Panc1 (cell line): ENCODE data around the gene DVL1.

ENCODE experiments used
- POLR2AphosphoS5 ChIP-seq: IDR thresholded peaks from 2 replicates; pipeline ENCODE4 v1.6.1; 2012; ENCODE audit warnings: mild to moderate bottlenecking, low read depth, low read length, moderate library complexity
- SIN3A ChIP-seq: IDR thresholded peaks from 2 replicates; pipeline ENCODE4 v1.6.1; 2012; ENCODE audit warnings: low read depth, mild to moderate bottlenecking, low read length, moderate library complexity, borderline replicate concordance; ENCODE audit not compliant: insufficient read depth
- TCF7L2 ChIP-seq: IDR thresholded peaks from 2 replicates; pipeline ENCODE4 v1.6.1; 2011; ENCODE audit warnings: mild to moderate bottlenecking, low read depth, low read length, inconsistent platforms
- TF ChIP-seq, protein P1 (sequence below): fragments of 450-650 bp; IDR thresholded peaks from 2 replicates; pipeline ENCODE4 v1.5.1; 2017; ENCODE audit warnings: mild to moderate bottlenecking
- TF ChIP-seq, protein P2 (sequence below), 2 experiments: IDR thresholded peaks; 2 replicates each; pipeline ENCODE4 v1.6.1; 2011 to 2012; ENCODE audit warnings: low read depth in 2 of 2, control low read depth in 1 of 2, low read length in 1 of 2, mild to moderate bottlenecking in 1 of 2, moderate library complexity in 1 of 2; ENCODE audit not compliant: insufficient read depth in 1 of 2

DNA sequence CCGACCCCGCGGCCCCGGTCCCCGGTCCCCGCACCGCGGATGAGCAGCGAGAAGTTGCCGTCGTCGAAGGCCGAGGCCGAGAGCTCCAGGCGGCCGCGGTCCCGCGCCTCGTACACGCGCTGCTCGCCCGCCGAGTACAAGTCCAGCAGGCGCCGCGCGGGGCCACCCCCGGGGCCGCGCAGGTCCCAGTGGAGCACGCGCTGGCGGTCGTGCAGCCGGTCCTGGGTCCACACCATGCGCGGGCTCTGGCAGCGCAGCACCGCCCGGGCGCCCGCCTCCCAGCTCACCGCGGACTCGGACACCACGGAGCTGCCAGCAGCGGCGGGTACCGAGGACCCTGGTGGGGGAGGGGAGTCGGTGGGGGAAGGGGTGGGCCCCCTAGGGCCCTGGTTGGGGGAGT is 6.2 kb upstream of the DVL1 start:
- TF ChIP-seq, protein P1, sequence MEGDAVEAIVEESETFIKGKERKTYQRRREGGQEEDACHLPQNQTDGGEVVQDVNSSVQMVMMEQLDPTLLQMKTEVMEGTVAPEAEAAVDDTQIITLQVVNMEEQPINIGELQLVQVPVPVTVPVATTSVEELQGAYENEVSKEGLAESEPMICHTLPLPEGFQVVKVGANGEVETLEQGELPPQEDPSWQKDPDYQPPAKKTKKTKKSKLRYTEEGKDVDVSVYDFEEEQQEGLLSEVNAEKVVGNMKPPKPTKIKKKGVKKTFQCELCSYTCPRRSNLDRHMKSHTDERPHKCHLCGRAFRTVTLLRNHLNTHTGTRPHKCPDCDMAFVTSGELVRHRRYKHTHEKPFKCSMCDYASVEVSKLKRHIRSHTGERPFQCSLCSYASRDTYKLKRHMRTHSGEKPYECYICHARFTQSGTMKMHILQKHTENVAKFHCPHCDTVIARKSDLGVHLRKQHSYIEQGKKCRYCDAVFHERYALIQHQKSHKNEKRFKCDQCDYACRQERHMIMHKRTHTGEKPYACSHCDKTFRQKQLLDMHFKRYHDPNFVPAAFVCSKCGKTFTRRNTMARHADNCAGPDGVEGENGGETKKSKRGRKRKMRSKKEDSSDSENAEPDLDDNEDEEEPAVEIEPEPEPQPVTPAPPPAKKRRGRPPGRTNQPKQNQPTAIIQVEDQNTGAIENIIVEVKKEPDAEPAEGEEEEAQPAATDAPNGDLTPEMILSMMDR: no peak
- TF ChIP-seq SIN3A: no peak; the same call in 1 of the 2 replicates
- no peak; the same call in 1 of the 2 replicates for TF ChIP-seq POLR2AphosphoS5
- TF ChIP-seq, protein P2, sequence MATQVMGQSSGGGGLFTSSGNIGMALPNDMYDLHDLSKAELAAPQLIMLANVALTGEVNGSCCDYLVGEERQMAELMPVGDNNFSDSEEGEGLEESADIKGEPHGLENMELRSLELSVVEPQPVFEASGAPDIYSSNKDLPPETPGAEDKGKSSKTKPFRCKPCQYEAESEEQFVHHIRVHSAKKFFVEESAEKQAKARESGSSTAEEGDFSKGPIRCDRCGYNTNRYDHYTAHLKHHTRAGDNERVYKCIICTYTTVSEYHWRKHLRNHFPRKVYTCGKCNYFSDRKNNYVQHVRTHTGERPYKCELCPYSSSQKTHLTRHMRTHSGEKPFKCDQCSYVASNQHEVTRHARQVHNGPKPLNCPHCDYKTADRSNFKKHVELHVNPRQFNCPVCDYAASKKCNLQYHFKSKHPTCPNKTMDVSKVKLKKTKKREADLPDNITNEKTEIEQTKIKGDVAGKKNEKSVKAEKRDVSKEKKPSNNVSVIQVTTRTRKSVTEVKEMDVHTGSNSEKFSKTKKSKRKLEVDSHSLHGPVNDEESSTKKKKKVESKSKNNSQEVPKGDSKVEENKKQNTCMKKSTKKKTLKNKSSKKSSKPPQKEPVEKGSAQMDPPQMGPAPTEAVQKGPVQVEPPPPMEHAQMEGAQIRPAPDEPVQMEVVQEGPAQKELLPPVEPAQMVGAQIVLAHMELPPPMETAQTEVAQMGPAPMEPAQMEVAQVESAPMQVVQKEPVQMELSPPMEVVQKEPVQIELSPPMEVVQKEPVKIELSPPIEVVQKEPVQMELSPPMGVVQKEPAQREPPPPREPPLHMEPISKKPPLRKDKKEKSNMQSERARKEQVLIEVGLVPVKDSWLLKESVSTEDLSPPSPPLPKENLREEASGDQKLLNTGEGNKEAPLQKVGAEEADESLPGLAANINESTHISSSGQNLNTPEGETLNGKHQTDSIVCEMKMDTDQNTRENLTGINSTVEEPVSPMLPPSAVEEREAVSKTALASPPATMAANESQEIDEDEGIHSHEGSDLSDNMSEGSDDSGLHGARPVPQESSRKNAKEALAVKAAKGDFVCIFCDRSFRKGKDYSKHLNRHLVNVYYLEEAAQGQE (IDR thresholded peaks at IDR 0.05; ENCODE audit: insufficient read depth in 1 of 2, low read depth in 2 of 2, low read length in 1 of 2): no peak
- TF ChIP-seq TCF7L2: no peak
